Activated CD4-positive, CD25-positive, alpha-beta regulatory T cell (primary cell): ENCODE data around the gene OR52E4.

ENCODE experiments used
- DNase-seq, 4 experiments: peaks; one replicate each; lab custom pipeline; 2025; lab: John Stamatoyannopoulos, UW

The OR52E4 gene

GRCh38 chr11:5880329-5880728 is at the start of gene OR52E4:
TSS of gene OR52E4 (plus strand) at chr11:5880629. CDS start at chr11:5884293, 3,664 bp downstream.
- DNase-seq = no peak

GRCh38 chr11:5831196-5831829 is 49.1 kb upstream of the OR52E4 start:
- DNase-seq = no peak

- DNase-seq = no peak
These were observed 47.0 kb upstream of the OR52E4 start for GRCh38 chr11:5833446-5833845.

DNA sequence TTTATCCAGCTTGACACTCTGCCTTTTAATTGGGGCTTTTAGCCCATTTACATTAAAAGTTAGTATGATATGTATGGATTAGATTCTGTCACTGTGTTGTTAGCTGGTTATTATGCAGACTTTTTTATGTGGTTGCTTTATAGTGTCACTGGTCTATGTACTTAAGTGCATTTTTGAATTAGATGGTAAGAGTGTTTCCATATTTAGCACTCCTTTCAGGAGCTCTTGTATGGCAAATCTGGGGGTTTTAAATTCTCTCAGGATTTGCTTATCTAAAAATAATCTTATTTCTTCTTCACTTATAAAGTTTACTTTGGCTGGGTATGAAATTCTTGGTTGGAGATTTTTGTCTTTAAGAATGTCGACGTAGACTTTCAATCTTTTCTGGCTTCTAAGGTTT is 42.7 kb upstream of the OR52E4 start:
- DNase-seq = no peak

DNA sequence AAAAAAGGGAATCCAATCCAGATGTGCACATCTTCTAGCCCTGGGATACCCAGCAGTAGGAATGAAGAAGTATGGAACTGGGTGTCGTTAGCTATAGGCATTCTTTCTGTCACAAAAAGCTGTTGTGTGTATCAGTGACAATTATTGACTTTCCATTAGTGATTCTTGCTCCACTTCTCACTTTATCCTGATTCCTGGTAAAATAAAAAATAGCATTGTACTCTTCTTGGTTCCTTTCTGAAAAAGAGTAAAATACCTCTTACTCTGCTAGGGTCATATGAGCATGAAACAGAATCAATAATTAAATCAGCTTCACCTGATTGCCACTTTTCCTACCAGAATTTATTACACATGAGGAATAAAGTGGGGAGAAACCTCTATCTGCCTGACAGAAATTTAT is 38.6 kb upstream of the OR52E4 start, which contains the start of gene OR52E6:
OR52E6 (minus strand) TSS at position 101 of the 400 bp plus-strand sequence; CDS start at position 101, 0 bp downstream.
- no peak for DNase-seq

- DNase-seq = no peak
These were observed 33.7 kb upstream of the OR52E4 start for GRCh38 chr11:5846701-5847100.

GRCh38 chr11:5847711-5848110 is 32.7 kb upstream of the OR52E4 start:
- no peak for DNase-seq

GRCh38 chr11:5851002-5851401 is 29.4 kb upstream of the OR52E4 start:
- no peak for DNase-seq

- DNase-seq = no peak
These were observed 22.8 kb upstream of the OR52E4 start, which contains the start of gene OR52E8 for GRCh38 chr11:5857590-5857989. TSS of gene OR52E8 (minus strand) at chr11:5857690. CDS start at chr11:5857690, 0 bp downstream.

GRCh38 chr11:5865826-5866225 is 14.6 kb upstream of the OR52E4 start:
- DNase-seq = no peak

DNA sequence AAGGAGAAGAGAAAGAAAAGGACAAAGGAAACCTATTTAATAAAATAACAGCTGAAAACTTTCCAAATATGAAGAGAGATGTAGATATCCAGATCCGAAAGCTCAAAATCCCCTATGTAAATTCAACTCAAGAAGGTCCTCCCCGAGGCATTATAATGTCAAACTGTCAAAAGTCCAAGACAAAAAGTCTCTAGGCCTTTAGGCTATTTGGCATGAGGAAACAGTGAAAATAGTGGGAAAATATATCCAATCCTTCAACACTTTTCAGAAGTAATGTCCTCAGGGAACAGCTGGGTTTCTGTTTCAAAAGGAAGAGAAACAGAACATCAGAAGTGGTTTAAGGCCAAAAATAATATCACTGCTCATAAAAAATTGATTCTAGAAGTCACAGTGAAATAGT is 1.9 kb upstream of the OR52E4 start:
- DNase-seq = no peak

GRCh38 chr11:5881756-5882155 is 1.3 kb downstream of the OR52E4 start:
- DNase-seq = no peak

GRCh38 chr11:5887172-5887571 is 6.7 kb downstream of the OR52E4 start:
- no peak for DNase-seq

- no peak for DNase-seq
These were observed 7.2 kb downstream of the OR52E4 start for GRCh38 chr11:5887661-5888060.

GRCh38 chr11:5891216-5891800 is 10.9 kb downstream of the OR52E4 start:
- DNase-seq = no peak

GRCh38 chr11:5892908-5893307 is 12.5 kb downstream of the OR52E4 start, which contains the start of gene OR52E5:
TSS of gene OR52E5 (plus strand) at chr11:5893208. CDS start at chr11:5900777, 7,569 bp downstream.
- no peak for DNase-seq

- no peak for DNase-seq
These were observed 19.1 kb downstream of the OR52E4 start for GRCh38 chr11:5899534-5899933.

GRCh38 chr11:5910540-5910939 is 30.1 kb downstream of the OR52E4 start:
- no peak for DNase-seq

DNA sequence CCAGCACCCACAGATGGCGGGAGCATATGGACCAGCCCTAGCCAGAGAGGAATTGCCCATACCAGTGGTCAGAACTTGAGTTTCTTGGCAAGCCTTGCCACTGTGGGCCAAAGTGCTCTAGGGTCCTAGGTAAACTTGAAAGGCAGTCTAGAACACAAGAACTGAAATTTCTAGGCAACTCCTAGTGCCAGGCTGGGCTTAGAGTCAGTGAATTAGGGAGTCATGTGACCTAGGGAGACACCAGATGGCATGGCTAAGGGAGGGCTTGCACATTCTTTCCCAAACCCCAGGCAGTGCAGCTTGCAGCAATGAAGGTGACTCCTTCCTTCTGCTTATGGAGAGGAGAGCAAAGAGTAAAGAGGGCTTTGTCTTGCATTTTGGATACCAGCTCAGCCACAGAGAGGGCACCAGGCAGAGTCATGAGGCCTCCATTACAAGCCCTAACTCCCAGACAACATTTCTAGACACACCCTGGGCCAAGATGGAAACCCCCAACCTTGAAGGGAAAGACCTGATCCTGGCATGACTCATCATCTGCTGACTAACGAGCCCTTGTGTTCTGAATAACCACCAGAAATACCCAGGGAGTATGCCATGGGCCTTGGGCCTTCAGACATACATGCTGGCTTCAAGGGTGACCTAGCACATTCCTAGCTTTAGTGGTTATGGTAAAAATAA is 42.5 kb downstream of the OR52E4 start:
- DNase-seq = no peak

- DNase-seq = no peak
These were observed 43.0 kb downstream of the OR52E4 start for GRCh38 chr11:5923427-5923776.

GRCh38 chr11:5923794-5924193 is 43.4 kb downstream of the OR52E4 start:
- no peak for DNase-seq

DNA sequence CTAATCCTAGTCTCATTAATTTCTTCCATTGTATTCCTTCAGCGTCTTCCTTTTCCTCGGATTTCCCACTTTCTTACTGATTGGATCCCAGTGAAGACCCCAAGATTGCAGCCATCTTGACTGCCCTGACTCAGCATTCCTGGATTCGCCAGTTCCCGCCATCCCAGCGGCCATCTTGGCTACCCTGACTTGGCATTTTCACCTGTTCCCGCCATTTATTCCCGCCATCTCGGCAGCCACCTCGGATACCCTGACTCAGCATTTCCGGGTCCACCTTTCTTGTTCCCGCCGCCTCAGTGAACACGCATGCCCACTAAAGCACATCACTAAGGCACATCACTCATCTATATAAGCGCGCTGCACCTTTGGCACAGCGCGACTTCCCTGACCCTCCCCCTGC is 47.8 kb downstream of the OR52E4 start:
- DNase-seq = no peak

DNA sequence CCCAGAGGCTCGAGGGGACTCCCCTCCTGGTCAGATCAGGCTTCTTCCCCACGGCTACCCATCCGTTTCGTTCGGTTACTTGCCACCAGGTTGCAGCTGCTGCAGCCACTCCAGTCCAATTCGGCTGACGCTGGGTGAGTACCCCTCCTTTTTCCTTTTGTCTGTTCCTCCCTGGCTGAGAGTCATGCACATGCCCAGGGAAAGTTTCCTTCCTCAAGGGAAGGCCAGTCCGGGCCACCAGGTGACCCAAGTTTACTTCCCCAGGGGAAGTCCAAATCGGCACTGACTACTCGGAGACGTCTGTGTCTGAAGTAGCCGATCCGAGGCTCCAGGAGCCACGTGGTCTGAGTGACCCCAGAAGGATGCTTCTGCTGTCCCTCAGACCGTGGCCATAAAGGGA is 48.4 kb downstream of the OR52E4 start:
- DNase-seq = no peak
